ENCODE data around the gene AFAP1L1. TPM values are rescaled to one million over a fixed set of nuclear protein-coding genes. Genes with fewer than 3 reads are reported as not detected.

AFAP1L1 gene
- total and polyA plus RNA-seq, 2 of the 13 experiments (the other 11 are each of a cell fraction or from before 2014, with no cell fraction given): 0.38 to 1.0 TPM

DNA sequence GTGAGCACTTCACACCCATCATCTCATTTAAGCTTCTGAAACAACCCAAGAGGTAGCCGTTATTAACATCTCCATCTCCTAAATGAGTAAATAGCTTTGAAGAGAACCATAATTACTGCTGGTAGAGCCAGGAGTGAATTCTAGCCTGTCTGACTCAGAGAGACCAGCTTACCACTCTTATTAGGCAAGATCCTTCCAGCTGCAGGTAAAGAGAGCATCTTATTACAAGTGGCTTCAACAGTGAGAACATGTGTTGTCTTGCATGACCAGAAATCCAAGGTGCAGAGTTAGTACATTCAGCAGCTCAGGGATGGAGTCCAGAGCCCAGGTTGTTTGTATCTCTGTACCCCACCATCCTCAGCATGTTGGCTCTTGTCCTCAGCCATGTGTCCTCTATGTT lies 10.9 kb upstream of the AFAP1L1 start:
- WGBS (ENCODE audit: low lambda C conversion rate): 0% methylated on average over 1 of the region's 1 CpG
- BruUV-seq (replicated peaks): no TSS peak
- TF ChIP-seq, protein P1, sequence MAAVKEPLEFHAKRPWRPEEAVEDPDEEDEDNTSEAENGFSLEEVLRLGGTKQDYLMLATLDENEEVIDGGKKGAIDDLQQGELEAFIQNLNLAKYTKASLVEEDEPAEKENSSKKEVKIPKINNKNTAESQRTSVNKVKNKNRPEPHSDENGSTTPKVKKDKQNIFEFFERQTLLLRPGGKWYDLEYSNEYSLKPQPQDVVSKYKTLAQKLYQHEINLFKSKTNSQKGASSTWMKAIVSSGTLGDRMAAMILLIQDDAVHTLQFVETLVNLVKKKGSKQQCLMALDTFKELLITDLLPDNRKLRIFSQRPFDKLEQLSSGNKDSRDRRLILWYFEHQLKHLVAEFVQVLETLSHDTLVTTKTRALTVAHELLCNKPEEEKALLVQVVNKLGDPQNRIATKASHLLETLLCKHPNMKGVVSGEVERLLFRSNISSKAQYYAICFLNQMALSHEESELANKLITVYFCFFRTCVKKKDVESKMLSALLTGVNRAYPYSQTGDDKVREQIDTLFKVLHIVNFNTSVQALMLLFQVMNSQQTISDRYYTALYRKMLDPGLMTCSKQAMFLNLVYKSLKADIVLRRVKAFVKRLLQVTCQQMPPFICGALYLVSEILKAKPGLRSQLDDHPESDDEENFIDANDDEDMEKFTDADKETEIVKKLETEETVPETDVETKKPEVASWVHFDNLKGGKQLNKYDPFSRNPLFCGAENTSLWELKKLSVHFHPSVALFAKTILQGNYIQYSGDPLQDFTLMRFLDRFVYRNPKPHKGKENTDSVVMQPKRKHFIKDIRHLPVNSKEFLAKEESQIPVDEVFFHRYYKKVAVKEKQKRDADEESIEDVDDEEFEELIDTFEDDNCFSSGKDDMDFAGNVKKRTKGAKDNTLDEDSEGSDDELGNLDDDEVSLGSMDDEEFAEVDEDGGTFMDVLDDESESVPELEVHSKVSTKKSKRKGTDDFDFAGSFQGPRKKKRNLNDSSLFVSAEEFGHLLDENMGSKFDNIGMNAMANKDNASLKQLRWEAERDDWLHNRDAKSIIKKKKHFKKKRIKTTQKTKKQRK (IDR thresholded peaks at IDR 0.05; ENCODE audit: low read length): no peak
- TF ChIP-seq NR3C1 (CRISPR knock-in tag; IDR thresholded peaks at IDR 0.05) (no peak), FOXC1 (CRISPR knock-in tag; IDR thresholded peaks at IDR 0.05; ENCODE audit: borderline replicate concordance) (no peak), ZNF263 (CRISPR knock-in tag; IDR thresholded peaks at IDR 0.05) (no peak), ZNF674 (CRISPR knock-in tag; IDR thresholded peaks at IDR 0.05; ENCODE audit: low read depth) (no peak), SALL1 (CRISPR knock-in tag; IDR thresholded peaks at IDR 0.05) (no peak), ATF7 (IDR thresholded peaks at IDR 0.05) (no peak), ATF7 (CRISPR knock-in tag; IDR thresholded peaks at IDR 0.05) (no peak), ZNF121 (CRISPR knock-in tag; IDR thresholded peaks at IDR 0.05) (no peak), PHF8 (CRISPR knock-in tag; IDR thresholded peaks at IDR 0.05) (no peak), ELF3 (CRISPR knock-in tag; IDR thresholded peaks at IDR 0.05) (no peak), ZNF589 (CRISPR knock-in tag; conservative IDR thresholded peaks at IDR 0.05) (no peak), ZKSCAN8 (CRISPR knock-in tag; IDR thresholded peaks at IDR 0.05; ENCODE audit: borderline replicate concordance) (no peak), ZNF644 (CRISPR knock-in tag; IDR thresholded peaks at IDR 0.05; ENCODE audit: low read depth) (no peak), IKZF4 (CRISPR knock-in tag; IDR thresholded peaks at IDR 0.05; ENCODE audit: borderline replicate concordance, low read depth, not compliant biosample characterization) (no peak), CREB1 (IDR thresholded peaks at IDR 0.05) (no peak), CREB1 (CRISPR knock-in tag; IDR thresholded peaks at IDR 0.05) (no peak)
- TF ChIP-seq, protein P2, sequence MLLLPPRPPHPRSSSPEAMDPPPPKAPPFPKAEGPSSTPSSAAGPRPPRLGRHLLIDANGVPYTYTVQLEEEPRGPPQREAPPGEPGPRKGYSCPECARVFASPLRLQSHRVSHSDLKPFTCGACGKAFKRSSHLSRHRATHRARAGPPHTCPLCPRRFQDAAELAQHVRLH (CRISPR knock-in tag; IDR thresholded peaks at IDR 0.05; ENCODE audit: borderline replicate concordance, low read depth): no peak
- TF ChIP-seq, protein P3, sequence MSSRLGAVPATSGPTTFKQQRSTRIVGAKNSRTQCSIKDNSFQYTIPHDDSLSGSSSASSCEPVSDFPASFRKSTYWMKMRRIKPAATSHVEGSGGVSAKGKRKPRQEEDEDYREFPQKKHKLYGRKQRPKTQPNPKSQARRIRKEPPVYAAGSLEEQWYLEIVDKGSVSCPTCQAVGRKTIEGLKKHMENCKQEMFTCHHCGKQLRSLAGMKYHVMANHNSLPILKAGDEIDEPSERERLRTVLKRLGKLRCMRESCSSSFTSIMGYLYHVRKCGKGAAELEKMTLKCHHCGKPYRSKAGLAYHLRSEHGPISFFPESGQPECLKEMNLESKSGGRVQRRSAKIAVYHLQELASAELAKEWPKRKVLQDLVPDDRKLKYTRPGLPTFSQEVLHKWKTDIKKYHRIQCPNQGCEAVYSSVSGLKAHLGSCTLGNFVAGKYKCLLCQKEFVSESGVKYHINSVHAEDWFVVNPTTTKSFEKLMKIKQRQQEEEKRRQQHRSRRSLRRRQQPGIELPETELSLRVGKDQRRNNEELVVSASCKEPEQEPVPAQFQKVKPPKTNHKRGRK (CRISPR knock-in tag; IDR thresholded peaks at IDR 0.05): no peak
- H3K4me3 ChIP-seq (replicated peaks in 1 of 3; ENCODE audit: insufficient read depth in 1 of 3, low read depth in 2 of 3, low read length in 3 of 3): no peak overlapping the region
- H3K9ac ChIP-seq (ENCODE audit: insufficient read depth, low read depth, low read length): no peak overlapping the region
- intact Hi-C loops (cut with micrococcal nuclease; ENCODE audit: unreplicated experiment): loop anchor here (10.0 kb wide), 1 partner anchor 436 kb away; the partner anchor contains the start of gene ADRB2
- CTCF ChIA-PET (ENCODE audit: low intra/inter-chr PET ratio, low total read pairs): no interaction called here
- no peaks in the 10 kb centered on the region for H3K79me2 ChIP-seq (ENCODE audit: insufficient read depth, low read length)
- no peaks in the 10 kb centered on the region for H3K36me3 ChIP-seq (replicated peaks in 1 of 2; ENCODE audit: control insufficient read depth in 1 of 2, insufficient read depth in 2 of 2, low read length in 2 of 2)
- peaks cover 1 to 9% of the 10 kb centered on the region in 2 experiments; a peak in 3 of 5 replicates for H3K27me3 ChIP-seq (ENCODE audit: control insufficient read depth in 1 of 2, insufficient read depth in 2 of 2, low read length in 2 of 2)
- H3K4me2 ChIP-seq (ENCODE audit: low read depth, low read length): no peak overlapping the region
- POLR2A ChIA-PET: no interaction called here
- DNase-seq (ENCODE audit: low spot score): no peak
- no peaks in the 10 kb centered on the region for H4K20me1 ChIP-seq (ENCODE audit: insufficient read depth, low read length)
- no peak overlapping the region for H2AFZ ChIP-seq (ENCODE audit: low read length)
- FAIRE-seq: no peak
- H3K9me3 ChIP-seq (ENCODE audit: low read length): no peaks in the 10 kb centered on the region
- in situ Hi-C loops (cut with HindIII; ENCODE audit: extremely low pct_ligation_motif_present, low pct_unique_long_range_greater_than_20kb): loop anchor here (10.0 kb wide), 1 partner anchor 526 kb away; no protein-coding TSS in a partner anchor
- no peak for ATAC-seq
- H3K4me1 ChIP-seq (ENCODE audit: insufficient read depth, low read length): no peaks in the 10 kb centered on the region
- H3K27ac ChIP-seq (ENCODE audit: extremely low read length, insufficient read depth, low read length): no peak overlapping the region

Data from HepG2 (cell line).